GM23338 (cell line): Measurements from ENCODE around the gene EGFL8. TPM values are rescaled to one million over a fixed set of nuclear protein-coding genes. Genes with fewer than 3 reads are reported as not detected.

Source experiments
- ATAC-seq: fragments of 200-7000 bp; cut with Tn5 transposase; 3 replicates; pipeline ENCODE4 v1.9.1; 2020
- DNase-seq: peaks from one replicate; pipeline ENCODE4 v3.0.0-alpha.2; 2015; ENCODE audit warnings: low spot score
- H2AFZ ChIP-seq: fragments of 200-600 bp; sonication (generic); 2 replicates; pipeline ENCODE4 v1.8.0; 2016; ENCODE audit warnings: antibody characterized with exemption, mild to moderate bottlenecking, moderate library complexity
- H3F3A ChIP-seq: fragments of 200-600 bp; sonication (generic); replicated peaks from 2 replicates; pipeline ENCODE4 v1.8.0; 2017; ENCODE audit warnings: antibody characterized with exemption, mixed run types, low read depth
- H3K27ac ChIP-seq: fragments of 200-600 bp; sonication (generic); 2 replicates; pipeline ENCODE4 v1.6.1; 2016; ENCODE audit warnings: low read depth
- H3K27me3 ChIP-seq: fragments of 200-600 bp; sonication (generic); 2 replicates; pipeline ENCODE4 v1.8.0; 2016; ENCODE audit warnings: mild to moderate bottlenecking, mixed run types, moderate library complexity; ENCODE audit not compliant: insufficient read depth
- H3K36me3 ChIP-seq: fragments of 200-600 bp; sonication (generic); 2 replicates; pipeline ENCODE4 v1.8.0; 2016; ENCODE audit warnings: mild to moderate bottlenecking; ENCODE audit not compliant: insufficient read depth
- H3K4me1 ChIP-seq: fragments of 200-600 bp; sonication (generic); 2 replicates; pipeline ENCODE4 v1.8.0; 2016; ENCODE audit warnings: mild to moderate bottlenecking, moderate library complexity; ENCODE audit not compliant: insufficient read depth
- H3K4me2 ChIP-seq: fragments of 200-600 bp; sonication (generic); 2 replicates; pipeline ENCODE4 v1.7.1; 2017; ENCODE audit warnings: mixed run types
- H3K4me3 ChIP-seq: fragments of 200-600 bp; sonication (generic); 2 replicates; pipeline ENCODE4 v1.6.1; 2016; ENCODE audit warnings: mixed run types
- H3K79me2 ChIP-seq: fragments of 200-600 bp; sonication (generic); replicated peaks from 2 replicates; pipeline ENCODE4 v1.8.0; 2017; ENCODE audit warnings: mild to moderate bottlenecking; ENCODE audit not compliant: insufficient read depth
- H3K9me2 ChIP-seq: fragments of 200-600 bp; sonication (generic); 2 replicates; pipeline ENCODE4 v1.8.0; 2017; ENCODE audit not compliant: insufficient read depth
- H4K20me1 ChIP-seq: fragments of 200-600 bp; sonication (generic); replicated peaks from 2 replicates; pipeline ENCODE4 v1.8.0; 2017; ENCODE audit warnings: mild to moderate bottlenecking; ENCODE audit not compliant: insufficient read depth
- H3K27ac Mint-ChIP-seq: 2 replicates; pipeline ENCODE4 v1.8.0; 2020; ENCODE audit warnings: inconsistent platforms, mild to moderate bottlenecking, moderate library complexity, mixed read lengths
- H3K27me3 Mint-ChIP-seq: 3 replicates; pipeline ENCODE4 v1.8.0; 2022; ENCODE audit warnings: low read depth, mild to moderate bottlenecking, moderate library complexity, mixed read lengths, inconsistent platforms; ENCODE audit not compliant: insufficient read depth, poor library complexity
- H3K36me3 Mint-ChIP-seq: 3 replicates; pipeline ENCODE4 v1.8.0; 2021; ENCODE audit warnings: low read depth, mild to moderate bottlenecking, inconsistent platforms, moderate library complexity, mixed read lengths
- H3K4me1 Mint-ChIP-seq: 3 replicates; pipeline ENCODE4 v1.8.0; 2020; ENCODE audit warnings: mild to moderate bottlenecking, inconsistent platforms, mixed read lengths
- H3K4me3 Mint-ChIP-seq: 3 replicates; pipeline ENCODE4 v1.8.0; 2021; ENCODE audit warnings: moderate library complexity, mild to moderate bottlenecking, inconsistent platforms, mixed read lengths
- H3K9me3 Mint-ChIP-seq: 3 replicates; pipeline ENCODE4 v1.8.0; 2020; ENCODE audit warnings: moderate library complexity, mild to moderate bottlenecking, inconsistent platforms, mixed read lengths
- CREB1 ChIP-seq: fragments of 250-450 bp; sonication (Bioruptor Pico); IDR thresholded peaks from 2 replicates; pipeline ENCODE4 v1.5.0; 2020; ENCODE audit warnings: low read depth, mild to moderate bottlenecking, moderate library complexity
- CTCF ChIP-seq, 2 experiments: fragments of 200-600 bp in 1 of 2; sonication (generic) in 1 of 2; conservative IDR thresholded peaks; 2 replicates each; pipeline versions ENCODE4 v1.5.1 to v1.6.1; 2016 to 2017; ENCODE audit warnings: antibody characterized with exemption in 2 of 2, low read depth in 2 of 2, mild to moderate bottlenecking in 2 of 2, moderate library complexity in 1 of 2
- EZH2 ChIP-seq: fragments of 200-600 bp; sonication (generic); IDR thresholded peaks from one replicate; pipeline ENCODE4 v1.8.0; 2017; ENCODE audit warnings: antibody characterized with exemption, mild to moderate bottlenecking, low read depth; ENCODE audit not compliant: unreplicated experiment
- EZH2phosphoT487 ChIP-seq: fragments of 200-600 bp; sonication (generic); IDR thresholded peaks from one replicate; pipeline ENCODE4 v1.8.1; 2018; ENCODE audit warnings: antibody characterized with exemption; ENCODE audit not compliant: unreplicated experiment
- JUNB ChIP-seq: IDR thresholded peaks from one replicate; pipeline ENCODE4 v1.6.1; 2016; ENCODE audit warnings: antibody characterized with exemption; ENCODE audit not compliant: unreplicated experiment
- POLR2AphosphoS5 ChIP-seq: IDR thresholded peaks from 2 replicates; pipeline ENCODE4 v1.6.1; 2016; ENCODE audit warnings: antibody characterized with exemption, low read depth
- REST ChIP-seq: IDR thresholded peaks from one replicate; pipeline ENCODE4 v1.6.1; 2018; ENCODE audit warnings: antibody characterized with exemption; ENCODE audit not compliant: unreplicated experiment
- STAT1 ChIP-seq: IDR thresholded peaks from one replicate; pipeline ENCODE4 v1.6.1; 2016; ENCODE audit warnings: antibody characterized with exemption; ENCODE audit not compliant: unreplicated experiment
- ZNF114 ChIP-seq: fragments of 250-450 bp; sonication (Bioruptor Pico); IDR thresholded peaks from 2 replicates; pipeline ENCODE4 v1.5.0; 2020; ENCODE audit warnings: mild to moderate bottlenecking, moderate library complexity
- ZNF331 ChIP-seq: fragments of 250-450 bp; sonication (Bioruptor Pico); IDR thresholded peaks from 2 replicates; pipeline ENCODE4 v1.5.0; 2020; ENCODE audit warnings: low read depth, mild to moderate bottlenecking, moderate library complexity
- polyA plus RNA-seq: library from polyadenylated mRNA; unstranded; fragments of >200 nt; fragmentation: Nextera tagmentation; extraction: Ambion mirVana; gene quantifications from 2 replicates; pipeline ENCODE4 v1.2.1, GENCODE V29; 2016
- total RNA-seq: library from RNA; depleted of rRNA; stranded (reverse); fragments of >200 nt; shearing (Covaris generic); gene quantifications from 2 replicates; pipeline ENCODE4 v1.2.3, GENCODE V29; 2014

EGFL8 gene
- total and polyA plus RNA-seq, 2 experiments from 2014 or later = 6.1 to 7.4 TPM

- DNase-seq = no peak
- H3K36me3 Mint-ChIP-seq = peaks cover 55% of the 10 kb centered on the region
- TF ChIP-seq REST (no peak), JUNB (no peak), EZH2 (no peak), CREB1 (no peak), STAT1 (no peak), ZNF114 (no peak), CTCF (conservative IDR thresholded peaks at IDR 0.05; ENCODE audit: low read depth in 2 of 2) (no peak), EZH2phosphoT487 (no peak)
Observed at GRCh38 chr6:32163559-32164258, 686 bp upstream of the EGFL8 start.

GRCh38 chr6:32166411-32167061, 2.1 kb downstream of the EGFL8 start:
- H3K4me1 ChIP-seq = peaks cover 12% of the 10 kb centered on the region
- H3K9me2 ChIP-seq = no peaks in the 10 kb centered on the region
- ATAC-seq (peak; percentile 94), DNase-seq (peak; percentile 95)
- peak overlapping the region; percentile 81 for H3K27ac Mint-ChIP-seq
- peaks cover 10% of the 10 kb centered on the region for H3K27me3 Mint-ChIP-seq
- no peaks in the 10 kb centered on the region for H3K9me3 Mint-ChIP-seq
- H3K79me2 ChIP-seq = no peaks in the 10 kb centered on the region
- peaks cover 68% of the 10 kb centered on the region for H3K36me3 Mint-ChIP-seq
- H3F3A ChIP-seq = peaks cover 12% of the 10 kb centered on the region
- no peak for TF ChIP-seq ZNF331
- TF ChIP-seq REST = no peak
- TF ChIP-seq POLR2AphosphoS5 = peak; percentile 59
- peak; percentile 57 to 89 for TF ChIP-seq CTCF (conservative IDR thresholded peaks at IDR 0.05; ENCODE audit: low read depth in 2 of 2)
- H3K27ac ChIP-seq = peak overlapping the region; percentile 87; the same call in 1 of the 2 replicates
- H3K36me3 ChIP-seq = no peaks in the 10 kb centered on the region; the same call in 1 of the 2 replicates
- H3K4me1 Mint-ChIP-seq = peaks cover 23% of the 10 kb centered on the region
- no peak overlapping the region for H2AFZ ChIP-seq
- peaks cover 9% of the 10 kb centered on the region; the same call in 1 of the 2 replicates for H4K20me1 ChIP-seq
- H3K4me3 ChIP-seq = peak overlapping the region; percentile 64
- H3K4me3 Mint-ChIP-seq = no peak overlapping the region
- peak overlapping the region; percentile 89 for H3K4me2 ChIP-seq
- H3K27me3 ChIP-seq = no peaks in the 10 kb centered on the region

More at GRCh38 chr6:32163559-32164258, 686 bp upstream of the EGFL8 start:
- H3K9me2 ChIP-seq = no peaks in the 10 kb centered on the region
- Mint-ChIP-seq H3K27ac (peak overlapping the region; percentile 65), H3K4me3 (no peak overlapping the region), H3K9me3 (no peaks in the 10 kb centered on the region), H3K27me3 (peaks cover 7% of the 10 kb centered on the region), H3K4me1 (peaks cover 23% of the 10 kb centered on the region)
- H3K27me3 ChIP-seq = no peaks in the 10 kb centered on the region
- no peak overlapping the region for H2AFZ ChIP-seq
- H3K4me3 ChIP-seq = no peak overlapping the region
- H4K20me1 ChIP-seq = no peaks in the 10 kb centered on the region; the same call in 1 of the 2 replicates
- H3K79me2 ChIP-seq = no peaks in the 10 kb centered on the region
- no peak overlapping the region for H3K27ac ChIP-seq
- ATAC-seq = no peak
- peaks cover 12% of the 10 kb centered on the region for H3F3A ChIP-seq
- H3K4me1 ChIP-seq = peaks cover 12% of the 10 kb centered on the region
- no peak overlapping the region for H3K4me2 ChIP-seq
- peaks cover 4% of the 10 kb centered on the region; the same call in 1 of the 2 replicates for H3K36me3 ChIP-seq
